Esophagus squamous epithelium (tissue), 5 donors: ENCODE measurements around the gene SPATA33. TPM values are rescaled to one million over a fixed set of nuclear protein-coding genes. Genes with fewer than 3 reads are reported as not detected.

Source experiments
- DNase-seq: peaks from one replicate; lab custom pipeline; 2025; lab: John Stamatoyannopoulos, UW
- H3K27ac ChIP-seq, 4 donors: fragments of 200-600 bp; sonication (generic); one replicate each; pipeline ENCODE4 v1.5.1; 2016 to 2019; ENCODE audit warnings: mild to moderate bottlenecking in 1 of 4
- H3K27me3 ChIP-seq, 4 donors: fragments of 200-600 bp; sonication (generic); 1 replicate in 3 of 4; 2 replicates in 1 of 4; pipeline versions ENCODE4 v1.5.1 to v1.6.0; 2017 to 2021; ENCODE audit warnings: antibody characterized with exemption in 1 of 4
- H3K36me3 ChIP-seq, 3 donors: fragments of 200-600 bp; sonication (generic); one replicate each; pipeline ENCODE4 v1.5.1; 2016 to 2019
- H3K4me1 ChIP-seq, 3 donors: fragments of 200-600 bp; sonication (generic); one replicate each; pipeline ENCODE4 v1.5.1; 2017 to 2019
- H3K4me3 ChIP-seq, 4 donors: fragments of 200-600 bp; sonication (generic); 1 replicate in 3 of 4; 2 replicates in 1 of 4; pipeline ENCODE4 v1.5.1; 2016 to 2019; ENCODE audit warnings: mild to moderate bottlenecking in 2 of 4, moderate library complexity in 1 of 4
- H3K9me3 ChIP-seq, 3 donors: fragments of 200-600 bp; sonication (generic); one replicate each; pipeline ENCODE4 v1.5.1; 2016 to 2019
- POLR2A ChIP-seq, 4 donors: fragments of 450-650 bp; IDR thresholded peaks; one replicate each; pipeline ENCODE4 v1.6.1; 2017; ENCODE audit warnings: antibody characterized with exemption in 4 of 4, mild to moderate bottlenecking in 4 of 4, moderate library complexity in 3 of 4
- WGBS, 2 donors: methylation state at CpG; one replicate each; pipeline ENCODE4 v1.1.5; 2018; 5-methylcytosine and 5-hydroxymethylcytosine counted together
- intact Hi-C: fragments of 100-400 bp; cut with DNase I; formaldehyde crosslinking; loops from one replicate; pipeline ENCODE4 v1.15.0; 2022
- total RNA-seq, 4 donors: library from RNA; depleted of rRNA; stranded (reverse); fragments of >200 nt; gene quantifications; one replicate each; pipeline ENCODE4 v1.1.0, GENCODE V29; 2016
- TF ChIP-seq, protein P1 (sequence below), 6 experiments: fragments of 450-650 bp in 4 of 6; fragments of 200-600 bp in 2 of 6; sonication (generic) in 2 of 6; IDR thresholded peaks; one replicate each; pipeline ENCODE4 v1.5.1; 2016 to 2019; ENCODE audit warnings: antibody characterized with exemption in 6 of 6, mild to moderate bottlenecking in 4 of 6, moderate library complexity in 4 of 6
- donor health status: DM: yes; HTN: yes; CAD: no.

The SPATA33 gene
- total RNA-seq, 4 donors from 2014 or later = 1.8 to 4.9 (median 2.8) TPM

DNA sequence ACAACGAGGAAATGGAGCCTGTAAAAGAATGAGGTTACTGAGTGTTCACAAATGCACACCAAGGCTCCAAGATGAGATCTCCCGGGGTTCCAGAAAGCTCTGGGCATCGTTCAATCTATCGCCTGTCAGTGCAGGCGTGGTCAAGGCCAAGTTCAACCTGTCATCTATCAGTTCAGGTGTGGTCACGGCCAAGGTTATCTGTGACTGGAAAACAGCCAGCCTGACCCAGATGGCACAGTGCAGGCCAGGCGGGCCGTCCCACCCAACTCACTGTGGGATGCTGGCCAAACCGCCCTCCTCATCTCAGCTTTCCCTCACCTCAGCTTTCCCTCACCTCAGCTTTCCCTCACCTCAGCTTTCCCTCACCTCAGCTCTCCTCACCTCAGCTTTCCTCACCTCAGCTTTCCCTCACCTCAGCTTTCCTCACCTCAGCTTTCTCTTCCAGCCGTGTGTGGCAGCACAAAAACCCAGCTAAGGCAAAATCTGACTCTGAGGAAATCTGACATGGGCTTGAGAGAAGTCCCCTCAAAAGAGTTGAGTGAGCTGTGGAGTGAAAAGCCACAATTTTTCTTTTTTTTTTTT lies 2.5 kb upstream of the SPATA33 start:
- Histone ChIP-seq H3K36me3 (peaks cover 0 to 45% (median 4%) of the 10 kb centered on the region in 3 donors), H3K4me3 (no peak overlapping the region), H3K27ac (no peak overlapping the region), H3K9me3 (no peaks in the 10 kb centered on the region), H3K4me1 (peaks cover 13 to 39% (median 15%) of the 10 kb centered on the region in 3 donors), H3K27me3 (no peaks in the 10 kb centered on the region)
- WGBS, 2 donors = 82 to 90% methylated on average over 9 to 10 of the region's 10 CpGs
- no peak for TF ChIP-seq POLR2A (IDR thresholded peaks at IDR 0.05)
- TF ChIP-seq, protein P1, sequence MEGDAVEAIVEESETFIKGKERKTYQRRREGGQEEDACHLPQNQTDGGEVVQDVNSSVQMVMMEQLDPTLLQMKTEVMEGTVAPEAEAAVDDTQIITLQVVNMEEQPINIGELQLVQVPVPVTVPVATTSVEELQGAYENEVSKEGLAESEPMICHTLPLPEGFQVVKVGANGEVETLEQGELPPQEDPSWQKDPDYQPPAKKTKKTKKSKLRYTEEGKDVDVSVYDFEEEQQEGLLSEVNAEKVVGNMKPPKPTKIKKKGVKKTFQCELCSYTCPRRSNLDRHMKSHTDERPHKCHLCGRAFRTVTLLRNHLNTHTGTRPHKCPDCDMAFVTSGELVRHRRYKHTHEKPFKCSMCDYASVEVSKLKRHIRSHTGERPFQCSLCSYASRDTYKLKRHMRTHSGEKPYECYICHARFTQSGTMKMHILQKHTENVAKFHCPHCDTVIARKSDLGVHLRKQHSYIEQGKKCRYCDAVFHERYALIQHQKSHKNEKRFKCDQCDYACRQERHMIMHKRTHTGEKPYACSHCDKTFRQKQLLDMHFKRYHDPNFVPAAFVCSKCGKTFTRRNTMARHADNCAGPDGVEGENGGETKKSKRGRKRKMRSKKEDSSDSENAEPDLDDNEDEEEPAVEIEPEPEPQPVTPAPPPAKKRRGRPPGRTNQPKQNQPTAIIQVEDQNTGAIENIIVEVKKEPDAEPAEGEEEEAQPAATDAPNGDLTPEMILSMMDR (IDR thresholded peaks at IDR 0.05) = no peak
- intact Hi-C loops = no loop called here
- no peak for DNase-seq

DNA sequence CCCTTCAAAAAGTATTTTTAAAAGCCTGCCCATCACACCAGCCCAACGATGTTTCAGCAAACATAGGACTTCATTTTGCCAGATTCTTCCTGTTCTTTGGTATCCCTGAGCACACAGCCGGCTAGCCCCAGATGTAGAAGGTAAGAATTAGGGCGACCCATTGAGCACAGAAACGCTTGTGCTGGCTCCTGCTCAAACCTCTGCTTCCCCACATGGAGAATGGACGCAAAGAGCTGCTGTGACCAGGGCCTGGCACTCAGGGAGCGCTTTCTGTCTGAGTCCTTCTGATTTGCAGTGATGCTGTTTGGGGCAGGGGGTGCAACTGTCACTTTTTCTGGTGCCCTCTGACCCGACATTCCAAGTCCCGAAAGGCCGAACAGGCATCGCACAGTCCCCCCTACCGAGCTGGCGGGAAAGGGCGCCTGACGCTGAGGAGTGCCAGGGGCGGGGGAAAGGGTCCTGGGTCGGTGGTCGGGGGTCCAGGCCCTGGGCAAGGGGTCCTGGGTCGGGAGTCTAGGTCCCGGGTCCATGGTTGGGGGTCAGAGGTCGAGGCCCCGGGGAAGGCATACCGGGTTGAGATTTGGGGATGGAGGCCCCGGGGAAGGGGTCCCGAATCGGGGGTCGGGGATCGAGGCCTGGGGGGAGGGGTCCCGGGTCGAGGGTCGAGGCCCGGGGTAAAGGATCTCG lies 1.1 kb upstream of the SPATA33 start:
- intact Hi-C loops = no loop called here
- H3K27me3 ChIP-seq = no peaks in the 10 kb centered on the region
- no peaks in the 10 kb centered on the region for H3K9me3 ChIP-seq
- peaks cover 0 to 45% (median 4%) of the 10 kb centered on the region in 3 donors for H3K36me3 ChIP-seq
- H3K4me3 ChIP-seq = peak overlapping the region; percentile 91 to 99 (median 98)
- TF ChIP-seq, protein P1 (IDR thresholded peaks at IDR 0.05) = no peak
- no peak for TF ChIP-seq POLR2A (IDR thresholded peaks at IDR 0.05)
- H3K27ac ChIP-seq = peak overlapping the region; percentile 89 to 95 (median 93)
- H3K4me1 ChIP-seq = peaks cover 13 to 39% (median 15%) of the 10 kb centered on the region in 3 donors
- 56 to 61% methylated on average over 4 to 8 of the region's 32 CpGs for WGBS, 2 donors
- DNase-seq = no peak

GRCh38 chr16:89658221-89658879 lies 714 bp downstream of the SPATA33 start:
- H3K4me1 ChIP-seq = peaks cover 13 to 39% (median 15%) of the 10 kb centered on the region in 3 donors
- intact Hi-C loops = no loop called here
- H3K27ac ChIP-seq = peak overlapping the region; percentile 89 to 95 (median 93)
- no peaks in the 10 kb centered on the region for H3K9me3 ChIP-seq
- DNase-seq = no peak
- peaks cover 0 to 45% (median 0%) of the 10 kb centered on the region in 3 donors for H3K36me3 ChIP-seq
- WGBS, 2 donors = 8 to 18% methylated on average over 23 to 27 of the region's 27 CpGs
- H3K4me3 ChIP-seq = peak overlapping the region; percentile 91 to 99 (median 98)
- TF ChIP-seq, protein P1 (IDR thresholded peaks at IDR 0.05) = no peak
- TF ChIP-seq POLR2A (IDR thresholded peaks at IDR 0.05) = peak in 1 of 4 donors; percentile 3
- H3K27me3 ChIP-seq = no peaks in the 10 kb centered on the region

DNA sequence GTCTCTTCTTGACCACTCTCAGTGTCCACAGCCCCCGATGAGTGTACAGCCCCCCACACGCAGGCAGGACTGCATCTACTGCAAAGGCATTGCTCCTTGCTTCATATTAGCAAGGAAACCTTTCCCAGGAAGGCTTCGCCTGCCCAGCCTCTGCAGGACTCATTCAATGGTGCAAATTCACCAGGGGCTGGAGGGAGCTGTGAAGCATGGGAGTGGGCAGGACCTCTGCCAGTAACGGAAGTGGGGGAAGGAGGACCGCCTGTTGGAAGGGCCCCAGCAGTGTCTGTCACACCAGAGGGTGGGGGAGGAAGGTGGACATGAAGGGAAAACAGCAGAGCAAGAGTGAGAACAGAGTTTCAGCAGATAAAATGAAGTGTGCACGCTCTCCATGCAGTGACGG lies 2.5 kb downstream of the SPATA33 start:
- 86 to 91% methylated on average over 4 to 7 of the region's 7 CpGs for WGBS, 2 donors

More for the DNA sequence above, 2.5 kb downstream of the SPATA33 start:
- no peak overlapping the region for H3K27ac ChIP-seq
- H3K9me3 ChIP-seq = no peaks in the 10 kb centered on the region
- peaks cover 13 to 39% (median 15%) of the 10 kb centered on the region in 3 donors for H3K4me1 ChIP-seq
- no peak overlapping the region for H3K4me3 ChIP-seq
- no peaks in the 10 kb centered on the region for H3K27me3 ChIP-seq
- intact Hi-C loops = no loop called here
- peaks cover 0 to 44% (median 0%) of the 10 kb centered on the region in 3 donors for H3K36me3 ChIP-seq
- no peak for TF ChIP-seq POLR2A (IDR thresholded peaks at IDR 0.05)
- TF ChIP-seq, protein P1 (IDR thresholded peaks at IDR 0.05) = no peak
- no peak for DNase-seq
